Spleen (tissue), 11 donors: ENCODE results near the gene TIAM1. TPM values are rescaled to one million over a fixed set of nuclear protein-coding genes. Genes with fewer than 3 reads are reported as not detected.

Source experiments
- DNase-seq: peaks from one replicate; pipeline ENCODE4 v3.0.0-alpha.2; 2020
- H3K27ac ChIP-seq, 8 donors: fragments of 200-600 bp; sonication (generic) in 7 of 8; 1 replicate in 4 of 8; 2 replicates in 4 of 8; pipeline versions ENCODE4 v1.5.0 to v1.8.0; 2016 to 2021; ENCODE audit warnings: inconsistent platforms in 4 of 8, mild to moderate bottlenecking in 4 of 8, moderate library complexity in 1 of 8
- H3K27me3 ChIP-seq, 7 donors: fragments of 200-600 bp; sonication (generic) in 6 of 7; replicated peaks in 1 of 7; 1 replicate in 4 of 7; 2 replicates in 3 of 7; pipeline versions ENCODE4 v1.5.0 to v1.8.0; 2016 to 2021; ENCODE audit warnings: inconsistent platforms in 3 of 7, mild to moderate bottlenecking in 1 of 7
- H3K36me3 ChIP-seq, 6 donors: fragments of 200-600 bp; sonication (generic) in 5 of 6; 1 replicate in 4 of 6; 2 replicates in 2 of 6; pipeline versions ENCODE4 v1.5.0 to v1.8.0; 2016 to 2021; ENCODE audit warnings: inconsistent platforms in 2 of 6
- H3K4me1 ChIP-seq, 6 donors: fragments of 200-600 bp; sonication (generic) in 5 of 6; 1 replicate in 3 of 6; 2 replicates in 3 of 6; pipeline versions ENCODE4 v1.5.0 to v1.8.0; 2016 to 2021; ENCODE audit warnings: inconsistent platforms in 3 of 6
- H3K4me3 ChIP-seq, 8 donors: fragments of 200-600 bp; sonication (generic) in 7 of 8; 1 replicate in 4 of 8; 2 replicates in 4 of 8; pipeline versions ENCODE4 v1.5.0 to v1.8.0; 2016 to 2021; ENCODE audit warnings: inconsistent platforms in 4 of 8, mild to moderate bottlenecking in 4 of 8, moderate library complexity in 2 of 8
- H3K9me3 ChIP-seq, 8 donors: fragments of 200-600 bp; sonication (generic) in 7 of 8; 1 replicate in 4 of 8; 2 replicates in 4 of 8; pipeline versions ENCODE4 v1.5.0 to v1.8.0; 2016 to 2021; ENCODE audit warnings: inconsistent platforms in 4 of 8
- CTCF ChIP-seq, 11 experiments: fragments of 200-600 bp in 7 of 11; fragments of 450-650 bp in 4 of 11; sonication (generic) in 4 of 11; IDR thresholded peaks in 8 of 11; conservative IDR thresholded peaks in 3 of 11; 1 replicate in 7 of 11; 2 replicates in 4 of 11; pipeline versions ENCODE4 v1.4.0 to v1.8.0; 2016 to 2021; ENCODE audit warnings: antibody characterized with exemption in 11 of 11, inconsistent platforms in 4 of 11, mild to moderate bottlenecking in 1 of 11
- POLR2A ChIP-seq, 3 donors: fragments of 450-650 bp; IDR thresholded peaks; one replicate each; pipeline ENCODE4 v1.5.1; 2017; ENCODE audit warnings: antibody characterized with exemption in 3 of 3, mild to moderate bottlenecking in 1 of 3
- POLR2AphosphoS5 ChIP-seq, 3 donors: sonication (generic); formaldehyde crosslinking; IDR thresholded peaks; one replicate each; pipeline ENCODE4 v1.5.1; 2017; ENCODE audit warnings: antibody characterized with exemption in 3 of 3
- WGBS, 5 donors: extraction: QIAGEN DNeasy Blood & Tissue Kit in 3 of 5; methylation state at CpG; one replicate each; pipeline versions ENCODE4 v1.1.5 to v1.1.7; 2013 to 2018; 5-methylcytosine and 5-hydroxymethylcytosine counted together
- intact Hi-C: fragments of 100-400 bp; cut with DNase I; formaldehyde crosslinking; loops from one replicate; pipeline ENCODE4 v1.15.0; 2023; ENCODE audit warnings: low total_unique reads
- polyA plus RNA-seq, 3 donors: library from polyadenylated mRNA; stranded (reverse); fragments of 200-250 nt; gene quantifications; one replicate each; pipeline ENCODE4 v1.2.1, GENCODE V29; 2013
- total RNA-seq, 7 donors: library from RNA; depleted of rRNA in 3 of 7; stranded (reverse); fragments of >200 nt in 3 of 7; fragmentation: NEBNext Ultra II Directional in 4 of 7; extraction: Animal tissue kit (Norgen Biotek cat#: 25700) in 4 of 7; gene quantifications; one replicate each; pipeline versions ENCODE4 v1.1.0 to v1.2.1, GENCODE V29; 2016 to 2021
- donor health status: healthy with polysubstance abuse.
- donor health status: DM: no; HTN: no; CAD: no; lungs with moderate emphysema.
- donor health status: DM: no; HTN: no; CAD: no.
- donor health status: Bipolar disorder and iron deficiency.
- donor health status: healthy.
- donor health status: DM: no; HTN: no; CAD: no.
- donor health status: DM: yes; HTN: yes; CAD: no.

TIAM1 gene
- total and polyA plus RNA-seq, 10 donors = 1.9 to 35.0 (median 18.4) TPM

GRCh38 chr21:31196724-31197123, 147.3 kb downstream of the TIAM1 start:
- H3K36me3 ChIP-seq = no peaks in the 10 kb centered on the region

GRCh38 chr21:31195334-31196015, 148.6 kb downstream of the TIAM1 start:
- WGBS, 5 donors = 45 to 68% (median 63%) methylated on average over 5 of the region's 5 CpGs
- Histone ChIP-seq H3K4me1 (peaks cover 0 to 8% (median under 1%) of the 10 kb centered on the region in 6 donors), H3K9me3 (no peaks in the 10 kb centered on the region), H3K27me3 (peaks cover 0 to 4% (median 0%) of the 10 kb centered on the region in 7 donors), H3K27ac (no peak overlapping the region), H3K4me3 (no peak overlapping the region), H3K36me3 (no peaks in the 10 kb centered on the region)
- DNase-seq = no peak
- no peak for TF ChIP-seq POLR2A (IDR thresholded peaks at IDR 0.05)
- TF ChIP-seq POLR2AphosphoS5 (IDR thresholded peaks at IDR 0.05) = no peak
- TF ChIP-seq CTCF (IDR thresholded peaks at IDR 0.05 in 8 of 11, conservative IDR thresholded peaks at IDR 0.05 in 3 of 11) = no peak
- intact Hi-C loops = no loop called here

More at GRCh38 chr21:31196724-31197123, 147.3 kb downstream of the TIAM1 start:
- no peak overlapping the region for H3K4me3 ChIP-seq
- H3K9me3 ChIP-seq = no peaks in the 10 kb centered on the region
- TF ChIP-seq CTCF (IDR thresholded peaks at IDR 0.05 in 8 of 11, conservative IDR thresholded peaks at IDR 0.05 in 3 of 11) = no peak
- TF ChIP-seq POLR2A (IDR thresholded peaks at IDR 0.05) = no peak
- TF ChIP-seq POLR2AphosphoS5 (IDR thresholded peaks at IDR 0.05) = no peak
- H3K27ac ChIP-seq = no peak overlapping the region
- WGBS, 5 donors = 86 to 95% (median 91%) methylated on average over 2 of the region's 2 CpGs
- intact Hi-C loops = no loop called here
- H3K27me3 ChIP-seq = peaks cover 0 to 4% (median 0%) of the 10 kb centered on the region in 7 donors
- no peak for DNase-seq
- peaks cover 0 to 17% (median 8%) of the 10 kb centered on the region in 6 donors for H3K4me1 ChIP-seq

- Histone ChIP-seq H3K9me3 (no peaks in the 10 kb centered on the region), H3K27ac (no peak overlapping the region), H3K4me1 (peaks cover 0 to 8% (median 0%) of the 10 kb centered on the region in 6 donors), H3K27me3 (peaks cover 0 to 4% (median 0%) of the 10 kb centered on the region in 7 donors), H3K36me3 (no peaks in the 10 kb centered on the region), H3K4me3 (no peak overlapping the region)
- intact Hi-C loops = no loop called here
- WGBS, 5 donors = 87 to 93% (median 89%) methylated on average over 5 of the region's 5 CpGs
- no peak for DNase-seq
- no peak for TF ChIP-seq POLR2AphosphoS5 (IDR thresholded peaks at IDR 0.05)
- no peak for TF ChIP-seq CTCF (IDR thresholded peaks at IDR 0.05 in 8 of 11, conservative IDR thresholded peaks at IDR 0.05 in 3 of 11)
- TF ChIP-seq POLR2A (IDR thresholded peaks at IDR 0.05) = no peak
These were observed 149.4 kb downstream of the TIAM1 start for GRCh38 chr21:31194510-31195293.

GRCh38 chr21:31193761-31194160, 150.3 kb downstream of the TIAM1 start:
- Histone ChIP-seq H3K27me3 (peaks cover 0 to 4% (median 0%) of the 10 kb centered on the region in 7 donors), H3K27ac (no peak overlapping the region), H3K4me1 (peaks cover 0 to 7% (median 0%) of the 10 kb centered on the region in 6 donors), H3K4me3 (no peak overlapping the region), H3K36me3 (no peaks in the 10 kb centered on the region), H3K9me3 (no peaks in the 10 kb centered on the region)
- WGBS, 5 donors = 92 to 97% (median 96%) methylated on average over 12 of the region's 12 CpGs
- no peak for DNase-seq
- intact Hi-C loops = no loop called here
- TF ChIP-seq CTCF (IDR thresholded peaks at IDR 0.05 in 8 of 11, conservative IDR thresholded peaks at IDR 0.05 in 3 of 11) = no peak
- TF ChIP-seq POLR2A (IDR thresholded peaks at IDR 0.05) = no peak
